Epithelial cell of proximal tubule (primary cell): ENCODE measurements around the gene SH2D6. TPM values are rescaled to one million over a fixed set of nuclear protein-coding genes. Genes with fewer than 3 reads are reported as not detected.
A peak's percentile ranks its signal among the peaks of the same experiment; 100 is the strongest.

Experiments used
- DNase-seq: peaks from one replicate; pipeline ENCODE4 v3.0.0-alpha.2; 2011; ENCODE audit warnings: low read depth
- H3K4me3 ChIP-seq: 2 replicates; pipeline ENCODE4 v1.5.1; 2011; ENCODE audit warnings: low read depth, mild to moderate bottlenecking, low read length
- total RNA-seq: library from RNA; depleted of rRNA; stranded (reverse); fragments of >200 nt; gene quantifications from 2 replicates; pipeline ENCODE4 v1.2.3, GENCODE V29; 2015
- TF ChIP-seq, protein P1 (sequence below): conservative IDR thresholded peaks from 2 replicates; pipeline ENCODE4 v1.5.1; 2012; ENCODE audit warnings: low read depth, mild to moderate bottlenecking, low read length

Gene SH2D6
- total RNA-seq, 1 donor from 2014 or later, result not detected

GRCh38 chr2:85430752-85431569 is 12.4 kb downstream of the SH2D6 start:
- no peak overlapping the region for H3K4me3 ChIP-seq
- TF ChIP-seq, protein P1, sequence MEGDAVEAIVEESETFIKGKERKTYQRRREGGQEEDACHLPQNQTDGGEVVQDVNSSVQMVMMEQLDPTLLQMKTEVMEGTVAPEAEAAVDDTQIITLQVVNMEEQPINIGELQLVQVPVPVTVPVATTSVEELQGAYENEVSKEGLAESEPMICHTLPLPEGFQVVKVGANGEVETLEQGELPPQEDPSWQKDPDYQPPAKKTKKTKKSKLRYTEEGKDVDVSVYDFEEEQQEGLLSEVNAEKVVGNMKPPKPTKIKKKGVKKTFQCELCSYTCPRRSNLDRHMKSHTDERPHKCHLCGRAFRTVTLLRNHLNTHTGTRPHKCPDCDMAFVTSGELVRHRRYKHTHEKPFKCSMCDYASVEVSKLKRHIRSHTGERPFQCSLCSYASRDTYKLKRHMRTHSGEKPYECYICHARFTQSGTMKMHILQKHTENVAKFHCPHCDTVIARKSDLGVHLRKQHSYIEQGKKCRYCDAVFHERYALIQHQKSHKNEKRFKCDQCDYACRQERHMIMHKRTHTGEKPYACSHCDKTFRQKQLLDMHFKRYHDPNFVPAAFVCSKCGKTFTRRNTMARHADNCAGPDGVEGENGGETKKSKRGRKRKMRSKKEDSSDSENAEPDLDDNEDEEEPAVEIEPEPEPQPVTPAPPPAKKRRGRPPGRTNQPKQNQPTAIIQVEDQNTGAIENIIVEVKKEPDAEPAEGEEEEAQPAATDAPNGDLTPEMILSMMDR, result no peak
- DNase-seq, result no peak

GRCh38 chr2:85431570-85432205 is 13.2 kb downstream of the SH2D6 start:
- TF ChIP-seq, protein P1, result no peak
- DNase-seq, result no peak
- no peak overlapping the region for H3K4me3 ChIP-seq

- DNase-seq, result no peak
- H3K4me3 ChIP-seq, result peak overlapping the region; percentile 15
- TF ChIP-seq, protein P1, result no peak
Observed at GRCh38 chr2:85433511-85434089, 15.1 kb downstream of the SH2D6 start.

DNA sequence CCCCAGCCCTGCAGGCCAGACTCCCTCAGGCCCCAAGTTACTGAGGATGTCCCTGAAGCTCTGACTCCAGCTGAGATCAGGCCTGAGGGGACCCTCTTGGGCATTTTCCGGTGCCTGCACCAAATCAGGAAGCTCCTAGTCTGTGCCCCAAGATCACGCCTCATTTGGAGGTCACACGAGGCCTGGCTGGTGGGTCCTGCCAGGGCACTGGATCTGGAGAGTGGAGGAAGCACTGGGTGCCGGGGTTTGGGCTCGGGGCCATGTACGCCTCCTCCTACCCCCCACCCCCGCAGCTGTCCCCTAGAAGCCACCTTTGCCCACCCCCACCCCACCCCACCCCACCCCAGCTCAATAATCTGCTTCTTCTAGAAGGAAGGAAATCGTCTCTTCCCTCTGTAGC is 16.2 kb downstream of the SH2D6 start:
- TF ChIP-seq, protein P1, result no peak
- no peak for DNase-seq
- H3K4me3 ChIP-seq, result peak overlapping the region; percentile 15

GRCh38 chr2:85435220-85435958 is 16.9 kb downstream of the SH2D6 start:
- peak overlapping the region; percentile 0 for H3K4me3 ChIP-seq
- TF ChIP-seq, protein P1, result no peak
- DNase-seq, result peak; percentile 56

DNA sequence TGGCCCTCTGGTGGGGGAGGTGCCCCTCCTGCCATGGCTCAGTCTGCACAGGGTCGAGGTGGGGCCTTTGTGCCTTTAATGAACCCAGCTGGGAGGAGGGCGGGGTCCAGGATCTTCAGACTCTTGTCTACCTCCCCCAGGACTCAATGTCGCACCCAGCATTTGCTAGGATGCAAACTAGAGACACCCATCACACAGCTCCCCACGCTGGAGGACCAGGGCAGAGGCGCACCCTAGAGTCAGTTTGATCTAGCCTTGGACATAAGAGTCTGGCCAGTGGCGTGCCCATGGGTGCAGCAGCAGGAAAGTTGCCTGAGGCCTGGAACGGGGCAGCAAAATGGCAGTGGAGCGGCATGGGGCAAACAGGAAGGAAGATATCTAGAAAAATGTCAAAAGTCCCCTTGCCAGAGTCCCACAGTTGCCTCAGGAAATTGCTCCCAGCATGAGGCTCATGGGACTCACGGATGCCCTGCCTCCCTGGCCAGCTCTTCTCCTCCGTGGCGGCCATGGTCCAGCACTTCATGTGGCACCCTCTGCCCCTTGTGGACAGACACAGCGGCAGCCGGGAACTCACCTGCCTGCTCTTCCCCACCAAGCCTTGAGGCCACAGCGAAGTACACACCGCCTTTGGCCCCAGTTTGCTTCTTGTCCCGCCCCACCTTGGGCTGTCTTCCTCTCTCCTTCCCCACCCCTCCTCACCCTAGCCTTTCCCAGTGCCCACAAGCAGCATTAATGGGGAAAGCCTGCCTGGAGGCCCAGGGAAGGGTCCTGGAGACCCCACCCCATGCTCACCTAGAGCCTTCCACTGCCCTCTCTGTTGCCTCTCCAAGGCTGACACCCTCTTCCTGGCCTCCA is 17.7 kb downstream of the SH2D6 start:
- DNase-seq, result no peak
- no peak overlapping the region for H3K4me3 ChIP-seq
- TF ChIP-seq, protein P1, result no peak
